K562 (cell line): Measurements from ENCODE around the gene AGAP1.

Experiments used
- EHMT2 ChIP-seq: fragments of 450-650 bp; IDR thresholded peaks from 2 replicates; pipeline ENCODE4 v1.6.1; 2018; ENCODE audit warnings: antibody characterized with exemption
- HNRNPK ChIP-seq: fragments of 200-400 bp; formaldehyde crosslinking; IDR thresholded peaks from one replicate; pipeline ENCODE4 v1.6.1; 2018; ENCODE audit warnings: mild to moderate bottlenecking, low read depth, low read length; ENCODE audit not compliant: poor library complexity, severe bottlenecking
- PTBP1 ChIP-seq: fragments of 200-400 bp; formaldehyde crosslinking; IDR thresholded peaks from 2 replicates; pipeline ENCODE4 v1.6.1; 2017; ENCODE audit warnings: low read depth, low read length
- RAD21 ChIP-seq, 2 experiments: fragments of 250-450 bp in 1 of 2; fragments of 450-650 bp in 1 of 2; sonication (Bioruptor Pico) in 1 of 2; formaldehyde crosslinking in 1 of 2; IDR thresholded peaks in 1 of 2; conservative IDR thresholded peaks in 1 of 2; 2 replicates each; pipeline versions ENCODE4 v1.4.0 to v1.8.0; 2020 to 2022; ENCODE audit warnings: mild to moderate bottlenecking in 2 of 2, moderate library complexity in 1 of 2
- TAF1 ChIP-seq: IDR thresholded peaks from 2 replicates; pipeline ENCODE4 v1.6.1; 2011; ENCODE audit warnings: mild to moderate bottlenecking, low read length, moderate library complexity; ENCODE audit not compliant: insufficient read depth, control insufficient read depth, severe bottlenecking; ENCODE audit errors: extremely low read depth
- THAP12 ChIP-seq: fragments of 250-450 bp; sonication (Bioruptor Pico); IDR thresholded peaks from 2 replicates; pipeline ENCODE4 v1.9.0; 2021; ENCODE audit warnings: mild to moderate bottlenecking, inconsistent platforms
- XRCC5 ChIP-seq: fragments of 200-400 bp; formaldehyde crosslinking; IDR thresholded peaks from 2 replicates; pipeline ENCODE4 v1.6.1; 2017; ENCODE audit warnings: low read depth, mild to moderate bottlenecking, low read length
- ZFX ChIP-seq: sonication (generic); formaldehyde crosslinking; IDR thresholded peaks from 2 replicates; pipeline ENCODE4 v1.8.0; 2022; ENCODE audit warnings: mild to moderate bottlenecking, missing genetic modification reagents, moderate library complexity
- ZNF24 ChIP-seq: fragments of 450-650 bp; IDR thresholded peaks from 2 replicates; pipeline ENCODE4 v1.6.1; 2016
- ZNF780A ChIP-seq: fragments of 250-450 bp; sonication (Bioruptor Pico); IDR thresholded peaks from 2 replicates; pipeline ENCODE4 v1.5.0; 2021; ENCODE audit warnings: mild to moderate bottlenecking
- TF ChIP-seq, protein P1 (sequence below), 3 experiments: IDR thresholded peaks in 2 of 3; conservative IDR thresholded peaks in 1 of 3; 2 replicates each; pipeline ENCODE4 v1.5.1; 2011 to 2012; ENCODE audit warnings: low read length in 3 of 3, mild to moderate bottlenecking in 3 of 3, control low read depth in 2 of 3, improper control_type of control experiment in 1 of 3, inconsistent platforms in 1 of 3, low read depth in 1 of 3, mixed read lengths in 1 of 3, moderate library complexity in 1 of 3; ENCODE audit not compliant: insufficient read depth in 2 of 3
- TF ChIP-seq, protein P2 (sequence below): fragments of 250-450 bp; sonication (Bioruptor Pico); IDR thresholded peaks from 2 replicates; pipeline ENCODE4 v1.4.0; 2020; ENCODE audit warnings: mild to moderate bottlenecking, moderate library complexity, borderline replicate concordance

DNA sequence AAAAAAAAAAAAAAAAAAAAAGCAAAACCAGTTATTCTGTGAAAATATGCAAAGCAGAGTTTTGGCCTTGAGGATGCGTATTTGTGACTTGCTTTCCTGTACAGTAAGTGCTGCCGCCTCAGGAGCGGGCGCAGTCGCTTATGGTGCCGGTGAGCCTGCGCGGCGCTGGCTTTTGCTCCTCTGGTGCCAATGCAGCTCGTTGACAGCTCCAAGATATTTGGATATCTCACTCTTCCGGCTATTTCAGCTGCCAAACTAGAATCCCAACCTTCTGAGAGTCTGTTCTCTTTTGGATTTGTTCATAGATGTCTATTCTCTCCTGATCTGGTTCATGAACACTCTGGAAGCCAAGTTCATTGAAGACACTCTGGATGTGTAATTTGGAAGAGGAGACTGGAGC is 184.1 kb downstream of the AGAP1 start:
- TF ChIP-seq TAF1 (no peak), HNRNPK (no peak), THAP12 (no peak), EHMT2 (no peak), RAD21 (CRISPR knock-in tag; conservative IDR thresholded peaks at IDR 0.05 in 1 of 2, IDR thresholded peaks at IDR 0.05 in 1 of 2) (no peak), ZNF780A (CRISPR knock-in tag) (no peak), ZNF24 (no peak), PTBP1 (no peak), ZFX (CRISPR knock-in tag) (no peak), XRCC5 (no peak)
- TF ChIP-seq, protein P1, sequence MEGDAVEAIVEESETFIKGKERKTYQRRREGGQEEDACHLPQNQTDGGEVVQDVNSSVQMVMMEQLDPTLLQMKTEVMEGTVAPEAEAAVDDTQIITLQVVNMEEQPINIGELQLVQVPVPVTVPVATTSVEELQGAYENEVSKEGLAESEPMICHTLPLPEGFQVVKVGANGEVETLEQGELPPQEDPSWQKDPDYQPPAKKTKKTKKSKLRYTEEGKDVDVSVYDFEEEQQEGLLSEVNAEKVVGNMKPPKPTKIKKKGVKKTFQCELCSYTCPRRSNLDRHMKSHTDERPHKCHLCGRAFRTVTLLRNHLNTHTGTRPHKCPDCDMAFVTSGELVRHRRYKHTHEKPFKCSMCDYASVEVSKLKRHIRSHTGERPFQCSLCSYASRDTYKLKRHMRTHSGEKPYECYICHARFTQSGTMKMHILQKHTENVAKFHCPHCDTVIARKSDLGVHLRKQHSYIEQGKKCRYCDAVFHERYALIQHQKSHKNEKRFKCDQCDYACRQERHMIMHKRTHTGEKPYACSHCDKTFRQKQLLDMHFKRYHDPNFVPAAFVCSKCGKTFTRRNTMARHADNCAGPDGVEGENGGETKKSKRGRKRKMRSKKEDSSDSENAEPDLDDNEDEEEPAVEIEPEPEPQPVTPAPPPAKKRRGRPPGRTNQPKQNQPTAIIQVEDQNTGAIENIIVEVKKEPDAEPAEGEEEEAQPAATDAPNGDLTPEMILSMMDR (IDR thresholded peaks at IDR 0.05 in 2 of 3, conservative IDR thresholded peaks at IDR 0.05 in 1 of 3; ENCODE audit: insufficient read depth in 2 of 3, low read depth in 1 of 3, low read length in 3 of 3) = no peak
- TF ChIP-seq, protein P2, sequence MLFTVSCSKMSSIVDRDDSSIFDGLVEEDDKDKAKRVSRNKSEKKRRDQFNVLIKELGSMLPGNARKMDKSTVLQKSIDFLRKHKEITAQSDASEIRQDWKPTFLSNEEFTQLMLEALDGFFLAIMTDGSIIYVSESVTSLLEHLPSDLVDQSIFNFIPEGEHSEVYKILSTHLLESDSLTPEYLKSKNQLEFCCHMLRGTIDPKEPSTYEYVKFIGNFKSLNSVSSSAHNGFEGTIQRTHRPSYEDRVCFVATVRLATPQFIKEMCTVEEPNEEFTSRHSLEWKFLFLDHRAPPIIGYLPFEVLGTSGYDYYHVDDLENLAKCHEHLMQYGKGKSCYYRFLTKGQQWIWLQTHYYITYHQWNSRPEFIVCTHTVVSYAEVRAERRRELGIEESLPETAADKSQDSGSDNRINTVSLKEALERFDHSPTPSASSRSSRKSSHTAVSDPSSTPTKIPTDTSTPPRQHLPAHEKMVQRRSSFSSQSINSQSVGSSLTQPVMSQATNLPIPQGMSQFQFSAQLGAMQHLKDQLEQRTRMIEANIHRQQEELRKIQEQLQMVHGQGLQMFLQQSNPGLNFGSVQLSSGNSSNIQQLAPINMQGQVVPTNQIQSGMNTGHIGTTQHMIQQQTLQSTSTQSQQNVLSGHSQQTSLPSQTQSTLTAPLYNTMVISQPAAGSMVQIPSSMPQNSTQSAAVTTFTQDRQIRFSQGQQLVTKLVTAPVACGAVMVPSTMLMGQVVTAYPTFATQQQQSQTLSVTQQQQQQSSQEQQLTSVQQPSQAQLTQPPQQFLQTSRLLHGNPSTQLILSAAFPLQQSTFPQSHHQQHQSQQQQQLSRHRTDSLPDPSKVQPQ (CRISPR knock-in tag) = no peak
